Activated gamma-delta T cell (primary cell): ENCODE measurements around the gene TBC1D3G.
"Not testable (repeated sequence)": the region's sequence is repeated elsewhere in the genome, so short reads cannot be mapped to it uniquely, and the experiment has no call there.

Source experiments
- DNase-seq: peaks from one replicate; lab custom pipeline; 2025; lab: John Stamatoyannopoulos, UW
- total RNA-seq, 2 donors: gene quantifications; one replicate each; lab custom pipeline; 2026; lab: John Stamatoyannopoulos, UW

TBC1D3G gene
- 0 reads per million in 2 donors for total RNA-seq

- not testable (repeated sequence) for DNase-seq
These were observed at the start of gene TBC1D3G for GRCh38 chr17:36323584-36323983. TSS of gene TBC1D3G (plus strand) at chr17:36323884. CDS start at chr17:36325412, 1,528 bp downstream.

- not testable (repeated sequence) for DNase-seq
These were observed 40.4 kb upstream of the TBC1D3G start for GRCh38 chr17:36283256-36283655.

GRCh38 chr17:36284219-36284618 lies 39.5 kb upstream of the TBC1D3G start:
- DNase-seq, result not testable (repeated sequence)

GRCh38 chr17:36289965-36290612 lies 33.6 kb upstream of the TBC1D3G start:
- DNase-seq, result not testable (repeated sequence)

GRCh38 chr17:36295161-36295560 lies 28.5 kb upstream of the TBC1D3G start:
- not testable (repeated sequence) for DNase-seq

- DNase-seq, result not testable (repeated sequence)
These were observed 7.9 kb upstream of the TBC1D3G start for GRCh38 chr17:36315736-36316135.

- not testable (repeated sequence) for DNase-seq
These were observed 38.8 kb downstream of the TBC1D3G start for GRCh38 chr17:36362496-36362895.

GRCh38 chr17:36375938-36376337 lies 52.3 kb downstream of the TBC1D3G start:
- DNase-seq, result not testable (repeated sequence)
